ENCODE results near the gene AFTPH. TPM values are rescaled to one million over a fixed set of nuclear protein-coding genes. Genes with fewer than 3 reads are reported as not detected.

AFTPH gene
- total RNA-seq, 1 donor = 38.7 TPM

GRCh38 chr2:64482243-64482642 lies 41.9 kb upstream of the AFTPH start:
- TF ChIP-seq CTCF (IDR thresholded peaks at IDR 0.05; ENCODE audit: extremely low read depth, low read depth, low read length) = no peak
- Histone ChIP-seq H2AFZ (ENCODE audit: low read length) (no peak overlapping the region), H3K4me1 (ENCODE audit: insufficient read depth, low read length) (no peaks in the 10 kb centered on the region), H3K9me3 (ENCODE audit: low read depth, low read length) (no peaks in the 10 kb centered on the region), H4K20me1 (ENCODE audit: insufficient read depth, low read length) (no peaks in the 10 kb centered on the region), H3K27ac (ENCODE audit: low read depth, low read length) (no peak overlapping the region), H3K27me3 (ENCODE audit: insufficient read depth, low read length) (peaks cover 43% of the 10 kb centered on the region), H3K79me2 (ENCODE audit: insufficient read depth, low read length) (no peaks in the 10 kb centered on the region), H3K4me3 (ENCODE audit: insufficient read depth, low read length) (no peak overlapping the region), H3K4me2 (ENCODE audit: insufficient read depth, low read length) (no peak overlapping the region), H3K36me3 (ENCODE audit: insufficient read depth, low read length) (no peaks in the 10 kb centered on the region)
- no peak for DNase-seq (ENCODE audit: insufficient read length, low spot score, missing footprints)

DNA sequence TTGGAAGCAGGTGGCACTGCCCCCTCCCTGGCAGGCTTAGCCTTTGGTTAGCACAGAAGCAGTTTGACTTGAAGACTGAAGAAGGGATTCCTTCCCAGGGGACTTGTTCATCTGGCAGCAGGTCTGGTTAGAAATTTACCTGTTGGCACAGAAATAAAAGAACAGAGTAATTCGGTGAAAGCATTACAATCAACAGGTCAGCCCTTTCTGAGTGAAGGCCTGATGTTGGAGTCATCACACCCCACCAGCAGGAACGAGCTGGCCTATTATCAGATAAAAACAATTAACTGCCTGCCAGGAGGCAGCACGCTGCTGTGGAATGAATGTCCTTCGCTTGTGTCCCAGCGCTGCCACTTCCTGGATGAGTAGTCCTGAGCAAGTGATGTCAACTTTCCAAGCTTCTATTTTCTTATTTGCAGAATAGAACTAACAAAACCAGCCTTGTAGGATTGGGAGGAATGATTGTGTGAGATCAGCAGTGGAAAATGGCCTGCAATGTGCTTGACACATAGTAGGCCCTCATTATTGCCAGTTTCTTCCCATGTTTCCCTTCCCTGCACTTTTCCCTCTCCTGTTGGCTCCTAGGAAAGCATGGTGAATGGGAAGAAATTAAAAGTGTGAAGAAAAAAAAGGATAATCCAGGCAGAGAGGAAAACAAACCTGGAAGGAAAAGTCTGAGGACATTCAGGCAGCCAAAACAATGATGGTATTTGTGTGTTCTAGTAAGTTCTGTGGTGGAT lies 41.2 kb upstream of the AFTPH start:
- no peaks in the 10 kb centered on the region for H3K36me3 ChIP-seq (ENCODE audit: insufficient read depth, low read length)
- no peaks in the 10 kb centered on the region for H3K79me2 ChIP-seq (ENCODE audit: insufficient read depth, low read length)
- H3K4me1 ChIP-seq (ENCODE audit: insufficient read depth, low read length) = no peaks in the 10 kb centered on the region
- H3K27me3 ChIP-seq (ENCODE audit: insufficient read depth, low read length) = peaks cover 40% of the 10 kb centered on the region
- TF ChIP-seq CTCF (IDR thresholded peaks at IDR 0.05; ENCODE audit: extremely low read depth, low read depth, low read length) = no peak
- DNase-seq (ENCODE audit: insufficient read length, low spot score, missing footprints) = no peak
- no peaks in the 10 kb centered on the region for H3K9me3 ChIP-seq (ENCODE audit: low read depth, low read length)
- H3K27ac ChIP-seq (ENCODE audit: low read depth, low read length) = no peak overlapping the region
- H3K4me2 ChIP-seq (ENCODE audit: insufficient read depth, low read length) = no peak overlapping the region
- no peak overlapping the region for H2AFZ ChIP-seq (ENCODE audit: low read length)
- H4K20me1 ChIP-seq (ENCODE audit: insufficient read depth, low read length) = no peaks in the 10 kb centered on the region
- H3K4me3 ChIP-seq (ENCODE audit: insufficient read depth, low read length) = no peak overlapping the region

DNA sequence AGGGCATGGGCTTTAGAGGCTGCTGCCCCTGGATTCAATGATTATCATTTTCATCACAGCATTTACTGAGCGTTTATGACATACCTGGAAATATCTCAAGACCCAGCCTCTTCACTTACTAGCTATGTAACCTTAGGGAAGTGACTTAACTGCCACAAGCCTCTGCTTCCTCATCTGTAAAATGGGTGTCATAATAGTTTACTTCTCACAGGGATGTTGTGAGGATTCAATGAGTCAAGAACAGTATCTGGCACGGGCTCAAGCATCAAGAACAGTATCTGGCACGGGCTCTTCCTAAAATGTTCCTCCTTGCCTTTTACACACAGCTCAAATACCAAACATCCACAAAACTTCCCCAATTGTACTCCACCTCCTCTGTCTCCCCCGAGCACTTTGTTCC lies 38.8 kb upstream of the AFTPH start:
- TF ChIP-seq CTCF (IDR thresholded peaks at IDR 0.05; ENCODE audit: extremely low read depth, low read depth, low read length) = no peak
- Histone ChIP-seq H3K27ac (ENCODE audit: low read depth, low read length) (no peak overlapping the region), H3K4me1 (ENCODE audit: insufficient read depth, low read length) (no peaks in the 10 kb centered on the region), H3K9me3 (ENCODE audit: low read depth, low read length) (no peaks in the 10 kb centered on the region), H3K79me2 (ENCODE audit: insufficient read depth, low read length) (no peaks in the 10 kb centered on the region), H4K20me1 (ENCODE audit: insufficient read depth, low read length) (no peaks in the 10 kb centered on the region), H2AFZ (ENCODE audit: low read length) (no peak overlapping the region), H3K4me3 (ENCODE audit: insufficient read depth, low read length) (no peak overlapping the region), H3K4me2 (ENCODE audit: insufficient read depth, low read length) (no peak overlapping the region), H3K36me3 (ENCODE audit: insufficient read depth, low read length) (no peaks in the 10 kb centered on the region), H3K27me3 (ENCODE audit: insufficient read depth, low read length) (peaks cover 29% of the 10 kb centered on the region)
- DNase-seq (ENCODE audit: insufficient read length, low spot score, missing footprints) = no peak

DNA sequence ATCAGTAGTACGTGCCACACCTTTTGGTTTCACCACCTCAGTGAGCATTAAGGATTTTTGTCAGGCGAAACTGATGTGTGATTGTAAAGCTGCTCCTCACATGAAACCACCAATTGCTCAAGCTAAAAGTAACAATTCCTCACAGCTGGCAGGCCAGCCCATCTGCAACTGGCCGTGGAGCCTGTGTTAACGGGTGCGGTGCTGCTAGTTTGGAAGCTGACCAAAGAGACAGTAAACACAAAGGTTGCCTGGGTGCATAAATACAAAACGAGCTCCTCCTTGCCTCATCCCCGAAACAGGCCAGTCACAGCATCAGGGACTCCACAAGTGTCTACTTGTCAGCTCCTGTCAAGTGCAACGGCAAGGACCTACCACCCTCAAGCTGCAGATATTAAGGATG lies 38.2 kb upstream of the AFTPH start:
- DNase-seq (ENCODE audit: insufficient read length, low spot score, missing footprints) = no peak
- no peak overlapping the region for H3K27ac ChIP-seq (ENCODE audit: low read depth, low read length)

More for the DNA sequence above, 38.2 kb upstream of the AFTPH start:
- no peak overlapping the region for H2AFZ ChIP-seq (ENCODE audit: low read length)
- H3K27me3 ChIP-seq (ENCODE audit: insufficient read depth, low read length) = peaks cover 29% of the 10 kb centered on the region
- no peak overlapping the region for H3K4me2 ChIP-seq (ENCODE audit: insufficient read depth, low read length)
- no peaks in the 10 kb centered on the region for H4K20me1 ChIP-seq (ENCODE audit: insufficient read depth, low read length)
- no peak for TF ChIP-seq CTCF (IDR thresholded peaks at IDR 0.05; ENCODE audit: extremely low read depth, low read depth, low read length)
- H3K4me1 ChIP-seq (ENCODE audit: insufficient read depth, low read length) = no peaks in the 10 kb centered on the region
- H3K9me3 ChIP-seq (ENCODE audit: low read depth, low read length) = no peaks in the 10 kb centered on the region
- no peak overlapping the region for H3K4me3 ChIP-seq (ENCODE audit: insufficient read depth, low read length)
- H3K79me2 ChIP-seq (ENCODE audit: insufficient read depth, low read length) = no peaks in the 10 kb centered on the region
- no peaks in the 10 kb centered on the region for H3K36me3 ChIP-seq (ENCODE audit: insufficient read depth, low read length)
